ENCODE measurements around the gene CIZ1. TPM values are rescaled to one million over a fixed set of nuclear protein-coding genes. Genes with fewer than 3 reads are reported as not detected.

The CIZ1 gene
- total and polyA plus RNA-seq, 10 of the 15 experiments (the other 5 are each of a cell fraction or from before 2014, with no cell fraction given): 1.8 to 91.6 (median 35.4) TPM

- TF ChIP-seq PRDM15 (CRISPR knock-in tag; IDR thresholded peaks at IDR 0.05) (no peak), MTA2 (IDR thresholded peaks at IDR 0.05; ENCODE audit: low read depth) (0 out of 2 replicates have a peak, but pooled peaks have one; percentile 29), RUNX3 (IDR thresholded peaks at IDR 0.05; ENCODE audit: low read length) (peak; percentile 90), FOXK2 (IDR thresholded peaks at IDR 0.05) (peak; percentile 9; the same call in 1 of the 2 replicates), ZBTB40 (IDR thresholded peaks at IDR 0.05; ENCODE audit: borderline replicate concordance) (peak; percentile 72), EGR1 (IDR thresholded peaks at IDR 0.05; ENCODE audit: borderline replicate concordance in 1 of 2, low read depth in 2 of 2, low read length in 2 of 2) (peak; percentile 36 to 95), MYB (IDR thresholded peaks at IDR 0.05; ENCODE audit: borderline replicate concordance, low read depth, low read length) (peak; percentile 97), ZNF592 (IDR thresholded peaks at IDR 0.05) (peak; percentile 74; the same call in 1 of the 2 replicates), IKZF1 (conservative IDR thresholded peaks at IDR 0.05) (peak; percentile 68), NR2F1 (conservative IDR thresholded peaks at IDR 0.05) (no peak), SREBF1 (IDR thresholded peaks at IDR 0.05; ENCODE audit: low read length) (no peak), HCFC1 (IDR thresholded peaks at IDR 0.05; ENCODE audit: low read length) (peak; percentile 64), RAD51 (IDR thresholded peaks at IDR 0.05) (peak; percentile 91), NR2C1 (IDR thresholded peaks at IDR 0.05) (no peak), USF1 (IDR thresholded peaks at IDR 0.05; ENCODE audit: borderline replicate concordance, extremely low read length, insufficient read depth, low read depth, low read length) (peak; percentile 84), TCF3 (IDR thresholded peaks at IDR 0.05; ENCODE audit: borderline replicate concordance, insufficient read depth, low read depth, low read length) (peak; percentile 87; the same call in 1 of the 2 replicates)
Measured at GRCh38 chr9:128127990-128128835, 63.2 kb downstream of the CIZ1 start (continued).
